ENCODE results near the gene CDKN2B-AS1.
A peak's percentile ranks its signal among the peaks of the same experiment; 100 is the strongest.

The CDKN2B-AS1 gene

DNA sequence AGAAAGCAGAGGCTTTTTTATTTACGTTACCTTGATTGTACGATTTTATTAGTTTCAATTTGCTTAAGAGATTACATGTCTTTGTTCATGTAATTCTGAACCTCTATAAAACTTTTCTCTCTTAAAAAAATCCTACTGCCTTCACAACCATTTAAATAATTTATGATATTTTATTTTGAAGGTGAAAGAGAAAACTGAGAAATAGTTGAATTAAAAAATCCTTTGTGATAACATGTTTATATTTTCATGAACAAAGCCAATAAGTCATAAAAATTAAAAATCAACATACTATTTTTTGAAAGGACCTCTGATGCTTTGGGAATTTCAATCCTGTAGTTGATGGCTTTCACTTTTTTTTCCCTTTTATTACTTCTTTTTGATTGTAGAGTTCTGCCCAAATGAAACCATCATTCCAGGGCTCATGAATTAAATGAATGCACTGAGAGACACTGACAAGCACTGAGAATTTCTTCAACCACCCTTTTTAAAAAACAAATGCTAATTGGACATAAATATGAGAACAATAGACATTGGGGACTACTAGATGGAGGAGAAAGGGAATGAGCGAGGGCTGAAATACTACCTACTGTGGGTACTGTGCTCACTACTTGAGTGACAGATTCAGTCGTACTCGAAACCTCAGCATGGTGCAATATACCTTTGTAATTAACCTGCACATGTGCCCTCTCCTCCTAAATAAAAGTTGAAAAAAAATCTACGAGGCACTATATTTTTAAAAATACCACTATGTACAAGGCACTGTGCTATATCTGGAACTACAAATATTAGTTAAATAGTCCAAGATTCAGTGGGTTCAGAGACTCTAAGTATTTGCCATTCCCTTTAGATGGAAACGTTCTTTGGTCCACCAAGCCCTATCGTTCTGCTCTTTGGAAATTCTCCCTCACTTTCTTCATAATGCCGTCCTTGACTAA is 6.3 kb upstream of the CDKN2B-AS1 start:
- POLR2A ChIA-PET (ENCODE audit: low non-redundant PET) = interaction anchor here (0.6 kb wide), 1 partner anchor 41 kb away, joined by 3 read pairs; no protein-coding TSS in a partner anchor
- no peak overlapping the region for H3K27ac ChIP-seq
- no peak for DNase-seq (ENCODE audit: low spot score)
- TF ChIP-seq, protein P1, sequence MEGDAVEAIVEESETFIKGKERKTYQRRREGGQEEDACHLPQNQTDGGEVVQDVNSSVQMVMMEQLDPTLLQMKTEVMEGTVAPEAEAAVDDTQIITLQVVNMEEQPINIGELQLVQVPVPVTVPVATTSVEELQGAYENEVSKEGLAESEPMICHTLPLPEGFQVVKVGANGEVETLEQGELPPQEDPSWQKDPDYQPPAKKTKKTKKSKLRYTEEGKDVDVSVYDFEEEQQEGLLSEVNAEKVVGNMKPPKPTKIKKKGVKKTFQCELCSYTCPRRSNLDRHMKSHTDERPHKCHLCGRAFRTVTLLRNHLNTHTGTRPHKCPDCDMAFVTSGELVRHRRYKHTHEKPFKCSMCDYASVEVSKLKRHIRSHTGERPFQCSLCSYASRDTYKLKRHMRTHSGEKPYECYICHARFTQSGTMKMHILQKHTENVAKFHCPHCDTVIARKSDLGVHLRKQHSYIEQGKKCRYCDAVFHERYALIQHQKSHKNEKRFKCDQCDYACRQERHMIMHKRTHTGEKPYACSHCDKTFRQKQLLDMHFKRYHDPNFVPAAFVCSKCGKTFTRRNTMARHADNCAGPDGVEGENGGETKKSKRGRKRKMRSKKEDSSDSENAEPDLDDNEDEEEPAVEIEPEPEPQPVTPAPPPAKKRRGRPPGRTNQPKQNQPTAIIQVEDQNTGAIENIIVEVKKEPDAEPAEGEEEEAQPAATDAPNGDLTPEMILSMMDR (conservative IDR thresholded peaks at IDR 0.05; ENCODE audit: low read depth) = no peak
- CTCF ChIA-PET = no interaction called here

DNA sequence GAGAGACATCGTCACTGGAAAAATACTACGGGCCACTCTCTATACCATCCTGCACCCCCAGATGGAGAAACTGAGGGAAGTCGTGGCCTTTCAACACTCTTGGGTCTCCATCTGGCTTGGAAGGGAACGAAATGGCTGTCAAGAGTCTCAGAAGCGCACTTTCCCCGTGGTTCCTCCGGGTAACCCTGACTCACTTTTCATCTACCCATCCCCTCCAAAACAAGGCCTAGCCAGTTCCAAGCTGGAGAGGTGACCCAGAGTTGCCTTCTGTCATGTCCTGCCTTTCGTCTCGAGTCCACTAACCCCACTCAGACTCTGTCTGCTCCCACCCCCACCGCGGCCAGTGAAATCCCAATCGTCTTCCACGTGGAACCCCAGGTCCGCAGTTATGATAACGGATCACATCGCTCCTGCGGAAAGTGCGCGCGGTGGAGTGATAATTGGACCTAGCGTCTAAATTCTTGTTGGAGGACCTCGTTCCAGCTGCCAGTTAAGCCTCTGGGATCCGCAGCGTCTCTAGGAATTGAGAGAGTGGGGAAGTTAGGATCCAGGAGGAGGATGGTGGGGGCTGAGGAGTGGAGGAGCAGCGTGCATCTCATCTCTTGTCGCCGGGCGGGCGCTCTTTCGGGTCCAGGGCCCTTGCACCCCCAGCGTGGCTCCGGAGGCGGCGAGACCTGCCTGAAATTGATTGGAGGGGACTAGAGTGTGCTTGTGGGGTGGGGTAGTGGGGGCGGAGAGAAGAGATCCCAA is 5.0 kb upstream of the CDKN2B-AS1 start:
- peak overlapping the region; percentile 61 for H3K27ac ChIP-seq
- no peak for DNase-seq (ENCODE audit: low spot score)
- ChIA-PET POLR2A (ENCODE audit: low non-redundant PET) (interaction anchor here (0.6 kb wide), 1 partner anchor 40 kb away, joined by 3 read pairs; no protein-coding TSS in a partner anchor), CTCF (no interaction called here)
- TF ChIP-seq, protein P1 (conservative IDR thresholded peaks at IDR 0.05; ENCODE audit: low read depth) = no peak

DNA sequence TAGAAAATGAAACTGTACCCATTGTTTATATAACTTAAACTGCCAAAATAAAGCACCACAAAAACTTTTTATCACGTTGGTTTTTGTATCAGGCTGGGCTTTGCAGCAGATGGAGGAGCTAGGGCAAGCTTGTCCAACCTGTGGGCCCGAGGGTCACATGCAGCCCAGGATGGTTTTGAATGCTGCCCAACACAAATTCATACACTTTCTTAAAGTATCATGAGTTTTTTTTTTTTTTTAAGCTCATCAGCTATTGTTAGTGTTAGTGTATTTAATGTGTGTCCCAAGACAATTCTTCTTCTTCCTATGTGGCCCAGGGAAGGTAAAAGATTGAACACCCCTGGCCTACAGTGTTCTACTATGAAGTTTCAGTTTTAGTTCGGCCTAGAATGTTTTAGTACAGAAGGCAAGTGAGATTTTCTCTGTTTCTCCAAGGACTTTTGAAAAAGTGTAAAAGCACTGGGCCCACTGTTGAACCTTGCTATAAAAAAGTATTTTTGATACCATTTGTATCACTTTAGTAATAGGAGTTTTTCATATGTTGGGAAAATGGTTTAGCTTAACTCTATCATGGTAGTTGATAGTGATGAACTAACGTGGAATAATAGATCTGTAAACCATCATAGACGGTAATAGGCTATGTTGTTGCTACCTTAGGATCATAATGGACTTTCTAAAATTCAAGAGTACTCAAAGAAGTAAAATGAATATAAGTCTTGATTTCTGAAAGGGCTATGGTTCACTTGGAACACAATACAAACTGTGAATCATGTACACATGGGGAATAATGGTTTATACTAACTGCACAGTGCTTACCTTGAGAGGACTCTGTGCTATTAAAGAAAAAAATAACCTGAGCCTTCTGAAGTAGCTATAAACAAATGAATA is 3.3 kb upstream of the CDKN2B-AS1 start:
- peak overlapping the region; percentile 56 for H3K27ac ChIP-seq
- POLR2A ChIA-PET (ENCODE audit: low non-redundant PET) = interaction anchor here (0.7 to 0.9 kb wide), 2 partner anchors 18 to 323 kb away, joined by 3 read pairs; partner anchors contain the start of gene CDKN2B
- TF ChIP-seq, protein P1 (conservative IDR thresholded peaks at IDR 0.05; ENCODE audit: low read depth) = no peak
- no peak for DNase-seq (ENCODE audit: low spot score)
- CTCF ChIA-PET = interaction anchor here (0.7 to 0.8 kb wide), 2 partner anchors 10 kb away, joined by 4 to 5 read pairs; no protein-coding TSS in a partner anchor

DNA sequence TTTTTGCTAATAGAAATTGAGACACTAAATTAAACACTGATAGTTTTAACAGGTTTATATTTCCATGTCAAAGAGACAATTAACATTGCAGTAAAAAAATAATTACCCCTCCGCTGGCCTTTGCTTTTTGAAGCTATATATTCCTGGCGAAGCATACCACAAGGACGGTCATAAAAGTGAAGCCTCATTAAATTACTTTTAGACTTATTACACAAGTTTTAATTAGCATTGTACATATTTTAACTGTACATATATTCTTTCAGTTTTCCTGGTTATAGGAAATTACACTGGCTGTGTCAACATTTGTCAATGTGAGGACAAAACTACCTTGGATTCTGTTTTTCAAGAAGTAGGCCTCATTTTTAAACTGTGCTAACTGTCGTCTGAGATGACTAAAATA is 1.6 kb upstream of the CDKN2B-AS1 start:
- peak overlapping the region; percentile 100 for H3K27ac ChIP-seq

DNA sequence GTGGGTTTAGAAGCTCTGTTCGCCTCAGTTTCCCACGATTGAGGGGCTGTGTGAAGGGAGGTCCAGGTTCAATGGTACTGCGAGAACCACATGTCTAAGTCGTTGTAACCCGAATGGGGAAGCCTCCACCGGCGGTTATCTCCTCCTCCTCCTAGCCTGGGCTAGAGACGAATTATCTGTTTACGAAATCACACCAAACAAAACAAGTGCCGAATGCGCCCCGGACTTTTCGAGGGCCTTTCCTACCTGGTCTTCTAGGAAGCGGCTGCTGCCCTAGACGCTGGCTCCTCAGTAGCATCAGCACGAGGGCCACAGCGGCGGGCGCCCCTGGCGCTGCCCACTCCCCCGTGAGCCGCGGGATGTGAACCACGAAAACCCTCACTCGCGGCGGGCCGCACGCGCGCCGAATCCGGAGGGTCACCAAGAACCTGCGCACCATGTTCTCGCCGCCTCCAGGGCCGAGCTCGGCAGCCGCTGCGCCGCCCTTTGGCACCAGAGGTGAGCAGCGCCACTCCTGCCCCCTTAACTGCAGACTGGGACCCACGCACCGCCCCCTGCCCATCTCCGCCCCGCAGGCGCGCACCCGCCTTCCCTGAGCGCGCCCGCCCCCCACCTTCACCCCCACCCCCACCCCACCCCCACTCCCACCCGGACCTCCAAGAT is 567 bp upstream of the CDKN2B-AS1 start, which contains the start of gene CDKN2A:
Gene CDKN2A, minus strand, starts transcription at position 500 of the 663 bp plus-strand sequence.
- no peak for DNase-seq (ENCODE audit: low spot score)
- H3K27ac ChIP-seq = peak within 1 kb of the TSS; percentile 100
- TF ChIP-seq, protein P1 (conservative IDR thresholded peaks at IDR 0.05; ENCODE audit: low read depth) = no peak
- ChIA-PET POLR2A (ENCODE audit: low non-redundant PET) (interaction anchor here (0.6 to 2.6 kb wide), 2 partner anchors 15 to 238 kb away, joined by 6 to 14 read pairs; partner anchors contain the start of gene CDKN2B), CTCF (interaction anchor here (0.6 to 3.3 kb wide), 3 partner anchors 14 to 33 kb away, joined by 3 to 16 read pairs (median 4); partner anchors contain the start of gene CDKN2B)

More for the DNA sequence above, 1.6 kb upstream of the CDKN2B-AS1 start:
- DNase-seq (ENCODE audit: low spot score) = no peak
- ChIA-PET POLR2A (ENCODE audit: low non-redundant PET) (interaction anchor here (2.6 kb wide), 1 partner anchor 16 kb away, joined by 14 read pairs; the partner anchor contains the start of gene CDKN2B), CTCF (interaction anchor here (0.6 to 3.3 kb wide), 3 partner anchors 15 to 1451 kb away, joined by 4 to 16 read pairs (median 5); partner anchors contain the start of gene CDKN2B)
- TF ChIP-seq, protein P1 (conservative IDR thresholded peaks at IDR 0.05; ENCODE audit: low read depth) = no peak
